WTC11 (cell line): ENCODE results near the gene MIB1. TPM values are rescaled to one million over a fixed set of nuclear protein-coding genes. Genes with fewer than 3 reads are reported as not detected.

ENCODE experiments used
- ATAC-seq: fragments of 200-7000 bp; cut with Tn5 transposase; 2 replicates; pipeline ENCODE4 v1.10.0; 2021; ENCODE audit warnings: mild to moderate bottlenecking, moderate library complexity
- CTCF ChIA-PET: fragments of 300-600 bp; sonication (Branson Sonifier 250); formaldehyde crosslinking; loops from one replicate; lab custom pipeline; 2021; ENCODE audit warnings: antibody characterized with exemption; lab: Charles Lee
- POLR2A ChIA-PET: fragments of 350-600 bp; sonication (Branson Sonifier 250); formaldehyde crosslinking; loops from one replicate; lab custom pipeline; 2021; ENCODE audit warnings: antibody characterized with exemption; lab: Charles Lee
- DNase-seq: peaks from one replicate; pipeline ENCODE4 v3.0.0; 2021; ENCODE audit warnings: low spot score
- H3K27ac Mint-ChIP-seq: 2 replicates; pipeline ENCODE4 v1.8.0; 2021; ENCODE audit warnings: mixed read lengths
- H3K27me3 Mint-ChIP-seq: 2 replicates; pipeline ENCODE4 v1.8.0; 2021; ENCODE audit warnings: low read depth, mild to moderate bottlenecking, moderate library complexity, mixed read lengths
- H3K36me3 Mint-ChIP-seq: 2 replicates; pipeline ENCODE4 v1.8.0; 2021; ENCODE audit warnings: mixed read lengths
- H3K4me1 Mint-ChIP-seq: 2 replicates; pipeline ENCODE4 v1.8.0; 2022; ENCODE audit warnings: mixed read lengths
- H3K4me3 Mint-ChIP-seq: 2 replicates; pipeline ENCODE4 v1.8.0; 2021; ENCODE audit warnings: mild to moderate bottlenecking, moderate library complexity, mixed read lengths
- H3K9me3 Mint-ChIP-seq: 2 replicates; pipeline ENCODE4 v1.8.0; 2021; ENCODE audit warnings: mixed read lengths
- CREB1 ChIP-seq: sonication (generic); formaldehyde crosslinking; IDR thresholded peaks from 2 replicates; pipeline ENCODE4 v1.8.0; 2023; ENCODE audit warnings: mild to moderate bottlenecking, missing genetic modification reagents
- ESRRA ChIP-seq: sonication (generic); formaldehyde crosslinking; IDR thresholded peaks from 2 replicates; pipeline ENCODE4 v1.8.1; 2022; ENCODE audit warnings: mild to moderate bottlenecking, missing genetic modification reagents, borderline replicate concordance
- GTF2I ChIP-seq: fragments of 250-450 bp; sonication (Bioruptor Pico); conservative IDR thresholded peaks from 2 replicates; pipeline ENCODE4 v1.4.0; 2021; ENCODE audit warnings: mild to moderate bottlenecking
- MXD4 ChIP-seq: fragments of 250-450 bp; sonication (Bioruptor Pico); IDR thresholded peaks from 2 replicates; pipeline ENCODE4 v1.8.0; 2021; ENCODE audit warnings: mild to moderate bottlenecking, moderate library complexity, borderline replicate concordance
- OVOL2 ChIP-seq: fragments of 250-450 bp; sonication (Bioruptor Pico); IDR thresholded peaks from 2 replicates; pipeline ENCODE4 v1.9.0; 2021; ENCODE audit warnings: mild to moderate bottlenecking, borderline replicate concordance
- SP1 ChIP-seq: sonication (generic); formaldehyde crosslinking; conservative IDR thresholded peaks from 2 replicates; pipeline ENCODE4 v1.8.1; 2022; ENCODE audit warnings: missing genetic modification reagents
- total RNA-seq: library from RNA; stranded (reverse); gene quantifications from 3 replicates; pipeline ENCODE4 v1.2.3, GENCODE V29; 2021
- TF ChIP-seq, protein P1 (sequence below): sonication (generic); formaldehyde crosslinking; IDR thresholded peaks from 2 replicates; pipeline ENCODE4 v1.8.0; 2023; ENCODE audit warnings: mild to moderate bottlenecking, missing genetic modification reagents
- TF ChIP-seq, protein P2 (sequence below): sonication (generic); formaldehyde crosslinking; IDR thresholded peaks from 2 replicates; pipeline ENCODE4 v1.8.0; 2022; ENCODE audit warnings: mild to moderate bottlenecking, missing genetic modification reagents
- TF ChIP-seq, protein P3 (sequence below): sonication (generic); formaldehyde crosslinking; IDR thresholded peaks from 2 replicates; pipeline ENCODE4 v1.8.0; 2022; ENCODE audit warnings: missing genetic modification reagents
- TF ChIP-seq, protein P4 (sequence below): fragments of 200-600 bp; IDR thresholded peaks from 2 replicates; pipeline ENCODE4 v1.8.0; 2022; ENCODE audit warnings: antibody characterized with exemption
- TF ChIP-seq, protein P5 (sequence below): fragments of 250-450 bp; sonication (Bioruptor Pico); IDR thresholded peaks from 2 replicates; pipeline ENCODE4 v1.9.0; 2021; ENCODE audit warnings: mild to moderate bottlenecking
- TF ChIP-seq, protein P6 (sequence below): sonication (generic); formaldehyde crosslinking; IDR thresholded peaks from 2 replicates; pipeline ENCODE4 v1.8.1; 2022; ENCODE audit warnings: low read depth, missing genetic modification reagents, borderline replicate concordance
- TF ChIP-seq, protein P7 (sequence below): sonication (generic); formaldehyde crosslinking; IDR thresholded peaks from 2 replicates; pipeline ENCODE4 v1.8.1; 2023; ENCODE audit warnings: mild to moderate bottlenecking, missing genetic modification reagents

MIB1 gene
- total RNA-seq, 1 experiment from 2014 or later: 63.9 TPM

DNA sequence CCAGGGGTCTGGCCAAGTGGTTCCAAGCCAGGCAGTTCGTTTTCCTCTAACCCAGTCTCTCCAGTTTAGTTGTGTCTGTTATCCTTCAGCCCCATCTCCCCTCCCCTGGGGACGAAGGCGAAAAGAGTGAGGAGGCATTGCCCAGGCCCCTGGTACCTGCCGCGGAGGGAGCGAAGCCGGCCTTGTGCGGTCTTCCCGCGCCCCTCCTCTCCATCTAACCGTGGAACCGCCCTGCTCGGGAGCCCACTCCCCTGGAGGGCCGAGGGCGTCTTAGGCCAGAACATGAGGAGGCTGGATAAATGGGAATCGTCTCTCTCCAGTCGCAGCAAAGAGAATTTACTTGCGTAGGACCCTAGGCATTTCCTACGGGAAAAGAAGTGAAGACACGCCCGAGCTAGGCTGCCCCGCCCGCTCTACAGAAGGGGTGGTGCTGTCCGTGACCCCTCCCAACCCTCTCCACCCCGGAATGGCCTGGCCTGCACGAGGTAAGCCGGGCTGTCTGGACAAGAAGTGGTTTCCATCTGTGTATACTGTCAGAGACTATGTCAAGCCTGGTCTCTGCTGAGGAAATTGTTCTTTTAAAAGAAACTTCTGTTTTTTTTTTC lies 156.2 kb downstream of the MIB1 start:
- Mint-ChIP-seq H3K36me3 (no peaks in the 10 kb centered on the region), H3K4me3 (peak overlapping the region; percentile 43), H3K27me3 (peaks cover 20% of the 10 kb centered on the region), H3K4me1 (peaks cover 6% of the 10 kb centered on the region), H3K27ac (no peak overlapping the region), H3K9me3 (no peaks in the 10 kb centered on the region)
- TF ChIP-seq, protein P1, sequence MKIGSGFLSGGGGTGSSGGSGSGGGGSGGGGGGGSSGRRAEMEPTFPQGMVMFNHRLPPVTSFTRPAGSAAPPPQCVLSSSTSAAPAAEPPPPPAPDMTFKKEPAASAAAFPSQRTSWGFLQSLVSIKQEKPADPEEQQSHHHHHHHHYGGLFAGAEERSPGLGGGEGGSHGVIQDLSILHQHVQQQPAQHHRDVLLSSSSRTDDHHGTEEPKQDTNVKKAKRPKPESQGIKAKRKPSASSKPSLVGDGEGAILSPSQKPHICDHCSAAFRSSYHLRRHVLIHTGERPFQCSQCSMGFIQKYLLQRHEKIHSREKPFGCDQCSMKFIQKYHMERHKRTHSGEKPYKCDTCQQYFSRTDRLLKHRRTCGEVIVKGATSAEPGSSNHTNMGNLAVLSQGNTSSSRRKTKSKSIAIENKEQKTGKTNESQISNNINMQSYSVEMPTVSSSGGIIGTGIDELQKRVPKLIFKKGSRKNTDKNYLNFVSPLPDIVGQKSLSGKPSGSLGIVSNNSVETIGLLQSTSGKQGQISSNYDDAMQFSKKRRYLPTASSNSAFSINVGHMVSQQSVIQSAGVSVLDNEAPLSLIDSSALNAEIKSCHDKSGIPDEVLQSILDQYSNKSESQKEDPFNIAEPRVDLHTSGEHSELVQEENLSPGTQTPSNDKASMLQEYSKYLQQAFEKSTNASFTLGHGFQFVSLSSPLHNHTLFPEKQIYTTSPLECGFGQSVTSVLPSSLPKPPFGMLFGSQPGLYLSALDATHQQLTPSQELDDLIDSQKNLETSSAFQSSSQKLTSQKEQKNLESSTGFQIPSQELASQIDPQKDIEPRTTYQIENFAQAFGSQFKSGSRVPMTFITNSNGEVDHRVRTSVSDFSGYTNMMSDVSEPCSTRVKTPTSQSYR (CRISPR knock-in tag): no peak
- TF ChIP-seq, protein P2, sequence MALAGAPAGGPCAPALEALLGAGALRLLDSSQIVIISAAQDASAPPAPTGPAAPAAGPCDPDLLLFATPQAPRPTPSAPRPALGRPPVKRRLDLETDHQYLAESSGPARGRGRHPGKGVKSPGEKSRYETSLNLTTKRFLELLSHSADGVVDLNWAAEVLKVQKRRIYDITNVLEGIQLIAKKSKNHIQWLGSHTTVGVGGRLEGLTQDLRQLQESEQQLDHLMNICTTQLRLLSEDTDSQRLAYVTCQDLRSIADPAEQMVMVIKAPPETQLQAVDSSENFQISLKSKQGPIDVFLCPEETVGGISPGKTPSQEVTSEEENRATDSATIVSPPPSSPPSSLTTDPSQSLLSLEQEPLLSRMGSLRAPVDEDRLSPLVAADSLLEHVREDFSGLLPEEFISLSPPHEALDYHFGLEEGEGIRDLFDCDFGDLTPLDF: no peak
- TF ChIP-seq CREB1 (CRISPR knock-in tag) (no peak), OVOL2 (CRISPR knock-in tag) (no peak)
- DNase-seq (peak; percentile 31), ATAC-seq (peak; percentile 75)
- CTCF ChIA-PET: no interaction called here
- POLR2A ChIA-PET: no interaction called here

DNA sequence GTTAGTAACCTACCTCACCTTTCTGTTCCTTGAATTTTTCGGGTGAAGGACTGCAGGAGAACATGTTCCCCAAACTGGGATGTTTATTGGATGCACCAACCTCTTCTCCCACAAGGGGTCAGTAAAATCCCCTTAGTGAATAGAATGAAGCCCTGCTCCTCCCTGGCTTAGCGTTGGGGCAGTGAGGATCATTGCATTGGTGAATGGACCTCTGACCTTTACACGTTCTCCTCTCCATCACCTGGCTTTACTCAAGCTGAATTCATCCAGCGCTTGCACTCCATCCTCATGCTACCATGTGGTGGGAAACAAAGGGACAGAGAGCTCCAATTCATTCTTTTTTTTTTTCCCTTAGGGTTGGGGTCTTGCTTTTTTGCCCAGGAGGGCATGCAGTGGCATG lies 157.2 kb downstream of the MIB1 start:
- POLR2A ChIA-PET: no interaction called here
- ATAC-seq (peak; percentile 92), DNase-seq (peak; percentile 72)
- TF ChIP-seq, protein P3, sequence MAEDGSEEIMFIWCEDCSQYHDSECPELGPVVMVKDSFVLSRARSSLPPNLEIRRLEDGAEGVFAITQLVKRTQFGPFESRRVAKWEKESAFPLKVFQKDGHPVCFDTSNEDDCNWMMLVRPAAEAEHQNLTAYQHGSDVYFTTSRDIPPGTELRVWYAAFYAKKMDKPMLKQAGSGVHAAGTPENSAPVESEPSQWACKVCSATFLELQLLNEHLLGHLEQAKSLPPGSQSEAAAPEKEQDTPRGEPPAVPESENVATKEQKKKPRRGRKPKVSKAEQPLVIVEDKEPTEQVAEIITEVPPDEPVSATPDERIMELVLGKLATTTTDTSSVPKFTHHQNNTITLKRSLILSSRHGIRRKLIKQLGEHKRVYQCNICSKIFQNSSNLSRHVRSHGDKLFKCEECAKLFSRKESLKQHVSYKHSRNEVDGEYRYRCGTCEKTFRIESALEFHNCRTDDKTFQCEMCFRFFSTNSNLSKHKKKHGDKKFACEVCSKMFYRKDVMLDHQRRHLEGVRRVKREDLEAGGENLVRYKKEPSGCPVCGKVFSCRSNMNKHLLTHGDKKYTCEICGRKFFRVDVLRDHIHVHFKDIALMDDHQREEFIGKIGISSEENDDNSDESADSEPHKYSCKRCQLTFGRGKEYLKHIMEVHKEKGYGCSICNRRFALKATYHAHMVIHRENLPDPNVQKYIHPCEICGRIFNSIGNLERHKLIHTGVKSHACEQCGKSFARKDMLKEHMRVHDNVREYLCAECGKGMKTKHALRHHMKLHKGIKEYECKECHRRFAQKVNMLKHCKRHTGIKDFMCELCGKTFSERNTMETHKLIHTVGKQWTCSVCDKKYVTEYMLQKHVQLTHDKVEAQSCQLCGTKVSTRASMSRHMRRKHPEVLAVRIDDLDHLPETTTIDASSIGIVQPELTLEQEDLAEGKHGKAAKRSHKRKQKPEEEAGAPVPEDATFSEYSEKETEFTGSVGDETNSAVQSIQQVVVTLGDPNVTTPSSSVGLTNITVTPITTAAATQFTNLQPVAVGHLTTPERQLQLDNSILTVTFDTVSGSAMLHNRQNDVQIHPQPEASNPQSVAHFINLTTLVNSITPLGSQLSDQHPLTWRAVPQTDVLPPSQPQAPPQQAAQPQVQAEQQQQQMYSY (CRISPR knock-in tag): no peak
- no peak for TF ChIP-seq ESRRA (CRISPR knock-in tag)
- TF ChIP-seq, protein P4, sequence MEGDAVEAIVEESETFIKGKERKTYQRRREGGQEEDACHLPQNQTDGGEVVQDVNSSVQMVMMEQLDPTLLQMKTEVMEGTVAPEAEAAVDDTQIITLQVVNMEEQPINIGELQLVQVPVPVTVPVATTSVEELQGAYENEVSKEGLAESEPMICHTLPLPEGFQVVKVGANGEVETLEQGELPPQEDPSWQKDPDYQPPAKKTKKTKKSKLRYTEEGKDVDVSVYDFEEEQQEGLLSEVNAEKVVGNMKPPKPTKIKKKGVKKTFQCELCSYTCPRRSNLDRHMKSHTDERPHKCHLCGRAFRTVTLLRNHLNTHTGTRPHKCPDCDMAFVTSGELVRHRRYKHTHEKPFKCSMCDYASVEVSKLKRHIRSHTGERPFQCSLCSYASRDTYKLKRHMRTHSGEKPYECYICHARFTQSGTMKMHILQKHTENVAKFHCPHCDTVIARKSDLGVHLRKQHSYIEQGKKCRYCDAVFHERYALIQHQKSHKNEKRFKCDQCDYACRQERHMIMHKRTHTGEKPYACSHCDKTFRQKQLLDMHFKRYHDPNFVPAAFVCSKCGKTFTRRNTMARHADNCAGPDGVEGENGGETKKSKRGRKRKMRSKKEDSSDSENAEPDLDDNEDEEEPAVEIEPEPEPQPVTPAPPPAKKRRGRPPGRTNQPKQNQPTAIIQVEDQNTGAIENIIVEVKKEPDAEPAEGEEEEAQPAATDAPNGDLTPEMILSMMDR: peak; percentile 43
- 0 out of 2 replicates have a peak, but pooled peaks have one; percentile 9 for TF ChIP-seq GTF2I (CRISPR knock-in tag)
- no peak for TF ChIP-seq SP1
- CTCF ChIA-PET: interaction anchor here (0.7 kb wide), 1 partner anchor 24 kb away, joined by 3 read pairs; no protein-coding TSS in a partner anchor
- H3K36me3 Mint-ChIP-seq: no peaks in the 10 kb centered on the region
- peaks cover 20% of the 10 kb centered on the region for H3K27me3 Mint-ChIP-seq
- no peaks in the 10 kb centered on the region for H3K9me3 Mint-ChIP-seq
- H3K27ac Mint-ChIP-seq: no peak overlapping the region
- peaks cover 6% of the 10 kb centered on the region for H3K4me1 Mint-ChIP-seq
- H3K4me3 Mint-ChIP-seq: no peak overlapping the region

DNA sequence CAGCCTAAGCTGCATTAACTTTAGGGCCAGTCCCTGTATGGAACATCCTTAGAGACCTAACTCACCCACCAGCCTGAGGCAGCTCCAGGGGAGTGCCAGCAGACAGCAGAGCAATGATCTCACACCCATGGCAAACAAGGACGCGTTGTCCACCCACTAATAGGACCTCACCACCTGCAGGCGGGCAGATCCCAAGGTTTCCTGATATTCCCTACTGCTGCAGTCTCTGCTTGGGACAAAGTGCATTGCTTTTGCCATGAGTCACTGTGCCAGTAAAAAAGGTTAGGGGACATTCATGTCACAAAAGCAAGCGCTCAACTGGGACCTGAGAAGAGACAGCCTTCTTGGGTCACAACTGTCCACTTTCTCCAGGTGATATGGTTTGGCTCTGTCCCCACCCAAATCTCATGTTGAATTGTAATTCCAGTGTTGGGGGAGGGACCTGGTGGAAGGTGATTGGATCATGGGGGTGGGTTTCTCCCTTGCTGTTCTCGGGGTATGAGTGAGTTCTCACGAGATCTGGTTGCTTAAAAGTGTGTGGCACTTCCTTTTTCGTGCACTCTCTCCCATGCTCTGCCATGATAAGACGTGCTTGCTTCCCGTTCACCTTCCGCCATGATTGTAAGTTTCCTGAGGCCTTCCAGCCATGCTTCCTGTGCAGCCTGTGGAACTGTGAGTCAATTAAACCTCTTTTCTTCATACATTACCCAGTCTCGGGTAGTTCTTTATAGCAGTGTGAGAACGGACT lies 160.2 kb downstream of the MIB1 start:
- no peak for DNase-seq
- Mint-ChIP-seq H3K4me1 (peaks cover 6% of the 10 kb centered on the region), H3K27me3 (peaks cover 25% of the 10 kb centered on the region), H3K4me3 (no peak overlapping the region), H3K27ac (no peak overlapping the region), H3K36me3 (no peaks in the 10 kb centered on the region), H3K9me3 (no peaks in the 10 kb centered on the region)
- ChIA-PET POLR2A (interaction anchor here (0.7 kb wide), 1 partner anchor 218 kb away, joined by 3 read pairs; no protein-coding TSS in a partner anchor), CTCF (no interaction called here)
- ATAC-seq: no peak
- TF ChIP-seq, protein P5, sequence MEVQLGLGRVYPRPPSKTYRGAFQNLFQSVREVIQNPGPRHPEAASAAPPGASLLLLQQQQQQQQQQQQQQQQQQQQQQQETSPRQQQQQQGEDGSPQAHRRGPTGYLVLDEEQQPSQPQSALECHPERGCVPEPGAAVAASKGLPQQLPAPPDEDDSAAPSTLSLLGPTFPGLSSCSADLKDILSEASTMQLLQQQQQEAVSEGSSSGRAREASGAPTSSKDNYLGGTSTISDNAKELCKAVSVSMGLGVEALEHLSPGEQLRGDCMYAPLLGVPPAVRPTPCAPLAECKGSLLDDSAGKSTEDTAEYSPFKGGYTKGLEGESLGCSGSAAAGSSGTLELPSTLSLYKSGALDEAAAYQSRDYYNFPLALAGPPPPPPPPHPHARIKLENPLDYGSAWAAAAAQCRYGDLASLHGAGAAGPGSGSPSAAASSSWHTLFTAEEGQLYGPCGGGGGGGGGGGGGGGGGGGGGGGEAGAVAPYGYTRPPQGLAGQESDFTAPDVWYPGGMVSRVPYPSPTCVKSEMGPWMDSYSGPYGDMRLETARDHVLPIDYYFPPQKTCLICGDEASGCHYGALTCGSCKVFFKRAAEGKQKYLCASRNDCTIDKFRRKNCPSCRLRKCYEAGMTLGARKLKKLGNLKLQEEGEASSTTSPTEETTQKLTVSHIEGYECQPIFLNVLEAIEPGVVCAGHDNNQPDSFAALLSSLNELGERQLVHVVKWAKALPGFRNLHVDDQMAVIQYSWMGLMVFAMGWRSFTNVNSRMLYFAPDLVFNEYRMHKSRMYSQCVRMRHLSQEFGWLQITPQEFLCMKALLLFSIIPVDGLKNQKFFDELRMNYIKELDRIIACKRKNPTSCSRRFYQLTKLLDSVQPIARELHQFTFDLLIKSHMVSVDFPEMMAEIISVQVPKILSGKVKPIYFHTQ: no peak
- TF ChIP-seq, protein P6, sequence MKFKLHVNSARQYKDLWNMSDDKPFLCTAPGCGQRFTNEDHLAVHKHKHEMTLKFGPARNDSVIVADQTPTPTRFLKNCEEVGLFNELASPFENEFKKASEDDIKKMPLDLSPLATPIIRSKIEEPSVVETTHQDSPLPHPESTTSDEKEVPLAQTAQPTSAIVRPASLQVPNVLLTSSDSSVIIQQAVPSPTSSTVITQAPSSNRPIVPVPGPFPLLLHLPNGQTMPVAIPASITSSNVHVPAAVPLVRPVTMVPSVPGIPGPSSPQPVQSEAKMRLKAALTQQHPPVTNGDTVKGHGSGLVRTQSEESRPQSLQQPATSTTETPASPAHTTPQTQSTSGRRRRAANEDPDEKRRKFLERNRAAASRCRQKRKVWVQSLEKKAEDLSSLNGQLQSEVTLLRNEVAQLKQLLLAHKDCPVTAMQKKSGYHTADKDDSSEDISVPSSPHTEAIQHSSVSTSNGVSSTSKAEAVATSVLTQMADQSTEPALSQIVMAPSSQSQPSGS (CRISPR knock-in tag): no peak
- no peak for TF ChIP-seq MXD4 (CRISPR knock-in tag)
- TF ChIP-seq, protein P7, sequence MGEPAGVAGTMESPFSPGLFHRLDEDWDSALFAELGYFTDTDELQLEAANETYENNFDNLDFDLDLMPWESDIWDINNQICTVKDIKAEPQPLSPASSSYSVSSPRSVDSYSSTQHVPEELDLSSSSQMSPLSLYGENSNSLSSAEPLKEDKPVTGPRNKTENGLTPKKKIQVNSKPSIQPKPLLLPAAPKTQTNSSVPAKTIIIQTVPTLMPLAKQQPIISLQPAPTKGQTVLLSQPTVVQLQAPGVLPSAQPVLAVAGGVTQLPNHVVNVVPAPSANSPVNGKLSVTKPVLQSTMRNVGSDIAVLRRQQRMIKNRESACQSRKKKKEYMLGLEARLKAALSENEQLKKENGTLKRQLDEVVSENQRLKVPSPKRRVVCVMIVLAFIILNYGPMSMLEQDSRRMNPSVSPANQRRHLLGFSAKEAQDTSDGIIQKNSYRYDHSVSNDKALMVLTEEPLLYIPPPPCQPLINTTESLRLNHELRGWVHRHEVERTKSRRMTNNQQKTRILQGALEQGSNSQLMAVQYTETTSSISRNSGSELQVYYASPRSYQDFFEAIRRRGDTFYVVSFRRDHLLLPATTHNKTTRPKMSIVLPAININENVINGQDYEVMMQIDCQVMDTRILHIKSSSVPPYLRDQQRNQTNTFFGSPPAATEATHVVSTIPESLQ (CRISPR knock-in tag): no peak
